ENCODE measurements around the gene P2RX1. TPM values are rescaled to one million over a fixed set of nuclear protein-coding genes. Genes with fewer than 3 reads are reported as not detected.

Gene P2RX1
- total RNA-seq, 4 donors from 2014 or later, result 1.2 to 13.0 (median 2.1) TPM

DNA sequence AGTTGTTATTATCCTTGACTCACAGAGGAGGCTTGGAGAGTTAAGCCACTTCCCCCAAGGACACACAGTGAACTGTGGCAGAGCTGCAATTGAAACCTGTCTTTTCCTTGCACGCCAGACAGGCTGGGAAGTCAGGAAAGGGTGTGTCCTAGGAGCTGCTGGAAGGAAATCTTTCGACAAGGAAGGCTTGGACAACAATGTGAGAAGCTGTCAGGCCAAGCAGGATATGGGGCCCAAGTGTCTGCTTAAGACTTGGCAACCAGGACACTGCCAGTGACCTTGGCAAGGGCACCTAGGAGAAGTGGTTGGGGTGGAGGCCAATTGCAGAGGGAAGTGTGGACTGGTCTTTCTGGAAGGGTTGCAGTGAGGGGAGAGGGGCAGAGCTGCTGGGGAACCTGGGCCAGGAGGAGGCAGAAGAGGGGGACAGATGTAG, 21.3 kb downstream of the P2RX1 start:
- peaks cover 53 to 65% (median 58%) of the 10 kb centered on the region in 3 donors for H3K4me1 ChIP-seq
- H3K9me3 ChIP-seq, result no peaks in the 10 kb centered on the region
- intact Hi-C loops (cut with DNase I), result no loop called here
- no peak overlapping the region for H3K4me3 ChIP-seq
- no peaks in the 10 kb centered on the region for H3K36me3 ChIP-seq
- H3K27me3 ChIP-seq, result no peaks in the 10 kb centered on the region
- peak overlapping the region; percentile 74 to 94 (median 85) for H3K27ac ChIP-seq
- TF ChIP-seq CTCF (IDR thresholded peaks at IDR 0.05) (no peak), POLR2A (IDR thresholded peaks at IDR 0.05) (no peak)
- DNase-seq, result no peak
- 20 to 39% methylated on average over 2 of the region's 2 CpGs for WGBS, 2 donors

DNA sequence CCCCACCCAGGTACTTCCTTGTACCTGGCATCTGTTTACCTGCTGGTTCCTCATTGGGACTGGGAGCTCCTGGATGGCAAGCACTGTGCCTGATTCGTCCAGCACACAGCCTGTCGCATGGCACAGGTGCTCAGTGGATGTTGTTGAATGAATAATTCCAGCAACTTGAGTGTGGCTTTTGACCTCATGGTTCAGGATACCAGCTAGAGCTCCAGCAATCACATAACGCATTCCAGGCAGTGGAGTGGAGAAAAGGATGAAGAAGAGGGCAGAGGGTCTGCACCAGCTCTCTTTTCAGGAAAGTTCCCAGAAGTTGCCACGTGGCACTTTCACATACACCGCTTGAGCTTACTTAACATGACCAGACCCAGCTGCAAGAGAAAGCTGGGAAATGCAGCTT, 22.1 kb downstream of the P2RX1 start:
- H3K27me3 ChIP-seq, result no peaks in the 10 kb centered on the region
- no peak overlapping the region for H3K4me3 ChIP-seq
- TF ChIP-seq POLR2A (IDR thresholded peaks at IDR 0.05) (no peak), CTCF (IDR thresholded peaks at IDR 0.05) (no peak)
- 78 to 100% methylated on average over 2 to 5 of the region's 5 CpGs for WGBS, 2 donors
- no peaks in the 10 kb centered on the region for H3K9me3 ChIP-seq
- H3K36me3 ChIP-seq, result no peaks in the 10 kb centered on the region
- H3K27ac ChIP-seq, result peak overlapping the region; percentile 83 to 94 (median 90)
- intact Hi-C loops (cut with DNase I), result no loop called here
- DNase-seq, result no peak
- peaks cover 60 to 72% (median 65%) of the 10 kb centered on the region in 3 donors for H3K4me1 ChIP-seq

DNA sequence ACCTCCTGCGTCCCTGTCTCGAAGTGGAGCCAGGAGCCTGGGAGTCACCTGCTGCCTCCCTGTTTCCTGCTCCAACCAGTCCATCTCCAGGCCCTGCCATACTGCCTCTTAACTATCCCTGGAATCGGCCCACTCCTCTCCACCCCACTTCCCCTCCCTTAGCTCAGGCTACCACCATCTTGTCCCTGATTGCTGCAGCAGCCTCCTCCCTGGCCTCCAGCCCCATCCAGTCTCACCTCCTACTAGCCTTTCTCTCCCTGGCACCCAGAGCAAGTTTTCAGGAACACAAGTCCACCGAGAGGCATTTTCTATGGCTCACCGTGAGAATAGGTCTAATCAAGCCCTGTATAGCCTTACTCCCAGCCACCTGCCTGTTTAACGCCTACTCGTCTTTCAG, 22.5 kb downstream of the P2RX1 start:
- peak overlapping the region in 3 of 4 donors; percentile 58 to 91 (median 66) for H3K4me3 ChIP-seq
- peaks cover 65 to 77% (median 70%) of the 10 kb centered on the region in 3 donors for H3K4me1 ChIP-seq
- DNase-seq, result no peak
- no peaks in the 10 kb centered on the region for H3K27me3 ChIP-seq
- H3K36me3 ChIP-seq, result no peaks in the 10 kb centered on the region
- intact Hi-C loops (cut with DNase I), result no loop called here
- no peaks in the 10 kb centered on the region for H3K9me3 ChIP-seq
- 71 to 73% methylated on average over 7 of the region's 7 CpGs for WGBS, 2 donors
- H3K27ac ChIP-seq, result peak overlapping the region; percentile 83 to 94 (median 90)
- TF ChIP-seq POLR2A (IDR thresholded peaks at IDR 0.05) (no peak), CTCF (IDR thresholded peaks at IDR 0.05) (no peak)

- WGBS, 2 donors, result 17 to 26% methylated on average over 4 to 8 of the region's 75 CpGs
- no peak for DNase-seq
- peak within 1 kb of the TSS; percentile 54 to 91 (median 62) for H3K4me3 ChIP-seq
- intact Hi-C loops (cut with DNase I), result no loop called here
- no peaks in the 10 kb centered on the region for H3K9me3 ChIP-seq
- H3K27me3 ChIP-seq, result no peaks in the 10 kb centered on the region
- no peaks in the 10 kb centered on the region for H3K36me3 ChIP-seq
- peak in 2 of 4 donors; percentile 22 to 35 for TF ChIP-seq POLR2A (IDR thresholded peaks at IDR 0.05)
- peak in 2 of 6 experiments; percentile 33 for TF ChIP-seq CTCF (IDR thresholded peaks at IDR 0.05)
- H3K4me1 ChIP-seq, result peaks cover 66 to 83% (median 76%) of the 10 kb centered on the region in 3 donors
- peak within 1 kb of the TSS; percentile 83 to 94 (median 90) for H3K27ac ChIP-seq
Measured at GRCh38 chr17:3893003-3893719, 23.1 kb downstream of the P2RX1 start, which contains the start of gene CAMKK1. TSS of gene CAMKK1 (minus strand) at chr17:3893053. CDS start at chr17:3885687, 7,366 bp downstream.

All from esophagus squamous epithelium (tissue), 5 donors.